ENCODE measurements around the gene MICAL3.

The MICAL3 gene

GRCh38 chr22:17971711-17972110 is 52.6 kb downstream of the MICAL3 start:
- no peak for DNase-seq

- DNase-seq, result no peak
Measured at GRCh38 chr22:17970201-17970708, 54.1 kb downstream of the MICAL3 start.

- DNase-seq, result no peak
Measured at GRCh38 chr22:17969701-17970113, 54.7 kb downstream of the MICAL3 start.

- DNase-seq, result no peak
Measured at GRCh38 chr22:17968126-17968525, 56.2 kb downstream of the MICAL3 start.

GRCh38 chr22:17966403-17966717 is 58.0 kb downstream of the MICAL3 start:
- DNase-seq, result no peak

GRCh38 chr22:17965538-17966402 is 58.6 kb downstream of the MICAL3 start:
- DNase-seq, result no peak

- DNase-seq, result no peak
Measured at GRCh38 chr22:17964643-17965042, 59.7 kb downstream of the MICAL3 start.

- no peak for DNase-seq
Measured at GRCh38 chr22:17964156-17964555, 60.2 kb downstream of the MICAL3 start.

- DNase-seq, result no peak
Measured at GRCh38 chr22:17963015-17963414, 61.3 kb downstream of the MICAL3 start.

- no peak for DNase-seq
Measured at GRCh38 chr22:17962168-17962567, 62.2 kb downstream of the MICAL3 start.

GRCh38 chr22:17961446-17961729 is 63.0 kb downstream of the MICAL3 start:
- DNase-seq, result no peak

- DNase-seq, result no peak
Measured at GRCh38 chr22:17960695-17961445, 63.5 kb downstream of the MICAL3 start.

- DNase-seq, result no peak
Measured at GRCh38 chr22:17960011-17960410, 64.3 kb downstream of the MICAL3 start.

GRCh38 chr22:17958166-17958565 is 66.2 kb downstream of the MICAL3 start:
- no peak for DNase-seq

GRCh38 chr22:17957693-17958092 is 66.7 kb downstream of the MICAL3 start:
- no peak for DNase-seq

GRCh38 chr22:17957204-17957603 is 67.2 kb downstream of the MICAL3 start:
- no peak for DNase-seq

GRCh38 chr22:17956630-17957029 is 67.7 kb downstream of the MICAL3 start:
- no peak for DNase-seq

GRCh38 chr22:17955590-17956379 is 68.6 kb downstream of the MICAL3 start:
- no peak for DNase-seq

- no peak for DNase-seq
Measured at GRCh38 chr22:17954860-17955587, 69.3 kb downstream of the MICAL3 start.

GRCh38 chr22:17954200-17954859 is 70.0 kb downstream of the MICAL3 start:
- no peak for DNase-seq

GRCh38 chr22:17953147-17953546 is 71.2 kb downstream of the MICAL3 start:
- DNase-seq, result no peak

GRCh38 chr22:17952273-17952801 is 72.0 kb downstream of the MICAL3 start:
- peak in 1 of 5 experiments; percentile 12 for DNase-seq
